GM12892 (cell line): ENCODE results near the gene NFKBIA.

Source experiments
- POLR2AphosphoS5 ChIP-seq: IDR thresholded peaks from 2 replicates; pipeline ENCODE4 v1.6.1; 2011; ENCODE audit warnings: low read depth, low read length, control low read depth
- TAF1 ChIP-seq: IDR thresholded peaks from 2 replicates; pipeline ENCODE4 v1.6.1; 2011; ENCODE audit warnings: low read depth, mild to moderate bottlenecking, control low read depth, low read length, borderline replicate concordance

GRCh38 chr14:35369701-35370191 lies 34.8 kb downstream of the NFKBIA start:
- TF ChIP-seq TAF1: no peak
- no peak for TF ChIP-seq POLR2AphosphoS5
